ENCODE results near the gene MAGI1.

- no peak for TF ChIP-seq CTCF (IDR thresholded peaks at IDR 0.05; ENCODE audit: insufficient read depth, low read length, poor library complexity, severe bottlenecking)
- no peak for TF ChIP-seq EZH2phosphoT487 (conservative IDR thresholded peaks at IDR 0.05; ENCODE audit: low read length)
These were observed 131.2 kb downstream of the MAGI1 start for GRCh38 chr3:65907232-65908130.
